COLO668 (cell line): ENCODE data around the gene DMXL2.
A peak's percentile ranks its signal among the peaks of the same experiment; 100 is the strongest.
"Not testable (repeated sequence)": the region's sequence is repeated elsewhere in the genome, so short reads cannot be mapped to it uniquely, and the experiment has no call there.

ENCODE experiments used
- DNase-seq: peaks from one replicate; lab custom pipeline; 2025; ENCODE audit not compliant: unreplicated experiment; lab: John Stamatoyannopoulos, UW

Gene DMXL2, protein sequence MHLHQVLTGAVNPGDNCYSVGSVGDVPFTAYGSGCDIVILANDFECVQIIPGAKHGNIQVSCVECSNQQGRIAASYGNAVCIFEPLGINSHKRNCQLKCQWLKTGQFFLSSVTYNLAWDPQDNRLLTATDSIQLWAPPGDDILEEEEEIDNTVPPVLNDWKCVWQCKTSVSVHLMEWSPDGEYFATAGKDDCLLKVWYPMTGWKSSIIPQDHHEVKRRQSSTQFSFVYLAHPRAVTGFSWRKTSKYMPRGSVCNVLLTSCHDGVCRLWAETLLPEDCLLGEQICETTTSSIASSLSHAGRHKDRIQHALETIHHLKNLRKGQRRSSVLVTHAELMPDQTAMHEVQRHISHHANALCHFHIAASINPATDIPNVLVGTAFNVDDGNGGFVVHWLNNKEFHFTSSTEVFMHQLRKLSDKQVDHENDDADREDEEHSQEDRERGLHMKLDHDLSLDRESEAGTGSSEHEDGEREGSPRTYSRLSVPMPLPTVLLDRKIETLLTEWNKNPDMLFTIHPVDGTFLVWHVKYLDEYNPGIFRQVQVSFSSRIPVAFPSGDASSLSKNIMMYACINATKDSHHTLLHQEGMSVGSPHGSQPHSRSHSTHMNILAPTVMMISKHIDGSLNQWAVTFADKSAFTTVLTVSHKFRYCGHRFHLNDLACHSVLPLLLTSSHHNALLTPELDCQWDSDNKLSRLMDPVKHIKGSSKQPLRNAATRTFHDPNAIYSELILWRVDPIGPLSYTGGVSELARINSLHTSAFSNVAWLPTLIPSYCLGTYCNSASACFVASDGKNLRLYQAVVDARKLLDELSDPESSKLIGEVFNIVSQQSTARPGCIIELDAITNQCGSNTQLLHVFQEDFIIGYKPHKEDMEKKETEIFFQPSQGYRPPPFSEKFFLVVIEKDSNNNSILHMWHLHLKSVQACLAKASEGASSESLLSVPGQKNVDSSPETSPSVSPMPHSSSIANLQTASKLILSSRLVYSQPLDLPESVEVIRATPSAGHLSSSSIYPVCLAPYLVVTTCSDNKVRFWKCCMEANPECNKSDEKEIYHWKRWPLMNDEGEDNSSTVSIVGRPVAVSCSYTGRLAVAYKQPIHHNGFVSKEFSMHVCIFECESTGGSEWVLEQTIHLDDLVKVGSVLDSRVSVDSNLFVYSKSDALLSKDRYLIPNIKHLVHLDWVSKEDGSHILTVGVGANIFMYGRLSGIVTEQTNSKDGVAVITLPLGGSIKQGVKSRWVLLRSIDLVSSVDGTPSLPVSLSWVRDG (N-terminal part only)

GRCh38 chr15:51622604-51623370, at the start of gene DMXL2:
TSS of gene DMXL2 (minus strand) at chr15:51622771. CDS start at chr15:51622545, 226 bp downstream.
- peak; percentile 96 for DNase-seq

DNA sequence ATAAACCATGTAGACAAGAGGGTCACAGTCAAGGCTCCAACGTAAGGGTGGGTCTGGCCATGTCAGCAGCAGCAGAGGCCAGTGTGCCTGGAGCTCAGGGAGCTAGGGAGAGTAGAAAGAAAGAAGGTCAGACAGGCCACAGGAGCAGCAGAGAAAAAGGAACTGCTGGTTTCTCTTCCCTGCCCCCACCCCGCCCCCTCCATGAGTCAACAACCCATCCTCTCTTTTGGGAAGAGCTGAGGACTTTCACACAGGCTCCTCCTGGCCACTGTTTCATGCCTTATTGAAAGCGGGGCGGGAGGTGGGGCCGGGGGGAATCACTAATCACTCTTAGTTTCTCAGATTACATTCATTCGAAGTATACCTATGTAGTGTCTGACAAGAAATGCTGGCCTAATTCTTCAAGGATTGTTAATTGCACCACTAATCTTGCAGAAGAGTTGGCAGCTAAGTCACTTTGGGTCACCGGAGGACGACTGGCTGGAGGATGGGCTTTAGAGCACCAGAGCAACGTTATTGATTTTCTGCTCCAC, 49.6 kb upstream of the DMXL2 start:
- DNase-seq = no peak

DNA sequence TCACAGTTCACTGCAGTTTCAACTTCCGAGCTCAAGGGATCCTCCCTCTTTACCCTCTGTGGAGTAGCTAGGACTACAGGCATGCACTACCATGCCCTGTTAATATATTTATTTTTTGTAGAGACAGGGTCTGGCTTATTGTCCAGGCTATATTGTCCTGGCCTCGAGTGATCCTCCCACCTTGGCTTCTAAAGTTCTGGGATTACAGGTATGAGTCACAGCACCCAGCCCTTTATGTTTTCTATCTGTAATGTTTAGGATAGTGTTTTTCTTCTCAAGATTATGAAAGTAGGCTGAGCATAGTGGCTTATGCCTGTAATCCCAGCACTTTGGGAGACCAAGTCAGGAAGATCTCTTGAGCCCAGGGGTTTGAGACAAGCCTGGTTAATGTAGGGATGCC, 46.8 kb upstream of the DMXL2 start:
- DNase-seq = no peak

- no peak for DNase-seq
Measured at GRCh38 chr15:51668446-51668845, 45.9 kb upstream of the DMXL2 start.

DNA sequence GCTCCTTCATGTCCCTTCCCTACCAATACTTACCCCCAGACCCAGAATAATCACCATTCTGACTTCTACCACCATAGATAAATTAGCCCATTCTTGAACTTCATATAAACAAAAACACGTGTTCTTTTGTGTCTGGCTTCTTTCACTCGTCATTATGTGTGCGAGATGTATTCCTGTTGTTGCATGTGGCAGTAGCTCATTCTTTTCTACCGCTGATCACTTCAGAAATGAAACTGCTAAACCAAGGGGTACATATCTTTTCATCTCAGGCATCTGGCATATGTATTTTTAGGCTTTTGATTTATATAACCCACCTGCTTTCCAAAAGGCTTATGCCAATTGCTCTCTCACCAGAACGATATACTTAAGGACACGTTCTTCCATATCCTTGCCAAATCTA, 44.9 kb upstream of the DMXL2 start:
- DNase-seq = no peak

DNA sequence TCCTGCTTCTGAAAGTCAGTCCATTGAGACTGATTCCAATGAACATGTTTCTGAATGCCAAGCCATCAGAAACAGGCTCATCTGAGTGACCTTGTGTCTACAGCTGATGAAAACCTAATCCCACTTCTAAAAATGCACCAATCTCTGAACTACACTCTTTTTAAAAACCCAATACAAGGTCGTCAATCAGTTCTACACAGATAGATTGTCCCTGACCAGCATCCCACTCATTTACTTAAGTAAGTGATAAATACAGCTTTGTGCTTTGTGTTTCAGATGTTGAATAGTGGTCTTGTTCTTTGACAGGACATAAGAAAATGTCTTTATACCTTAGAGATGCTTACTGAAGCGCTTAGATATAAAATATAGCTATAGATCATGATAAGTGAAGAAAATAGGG, 38.5 kb upstream of the DMXL2 start:
- DNase-seq = no peak

DNA sequence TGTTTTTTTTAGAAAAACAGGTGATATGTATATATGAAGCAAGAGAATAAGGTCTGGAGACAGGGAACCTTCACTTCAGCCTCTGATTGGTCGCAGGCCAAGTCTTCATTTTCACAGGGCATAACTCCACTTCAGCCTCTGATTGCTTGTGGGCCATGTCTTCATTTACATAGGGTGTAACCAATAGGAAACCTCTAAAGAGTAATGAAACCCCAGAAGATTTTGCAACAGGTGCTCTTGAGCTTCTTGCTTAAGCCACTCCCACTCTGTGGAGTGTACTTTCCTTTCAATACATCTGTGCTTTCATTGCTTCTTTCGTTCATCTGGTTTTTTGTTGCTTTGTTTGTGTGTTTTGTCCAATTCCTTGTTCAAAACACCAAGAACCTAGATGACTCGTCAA, 36.1 kb upstream of the DMXL2 start:
- DNase-seq = no peak

GRCh38 chr15:51655401-51656057, 33.0 kb upstream of the DMXL2 start:
- not testable (repeated sequence) for DNase-seq

- no peak for DNase-seq
Measured at GRCh38 chr15:51652084-51652668, 29.6 kb upstream of the DMXL2 start.

- peak; percentile 42 for DNase-seq
Measured at GRCh38 chr15:51649659-51650521, 27.3 kb upstream of the DMXL2 start.

GRCh38 chr15:51648643-51649042, 26.1 kb upstream of the DMXL2 start:
- not testable (repeated sequence) for DNase-seq

GRCh38 chr15:51648101-51648500, 25.5 kb upstream of the DMXL2 start:
- not testable (repeated sequence) for DNase-seq

GRCh38 chr15:51647128-51647562, 24.6 kb upstream of the DMXL2 start:
- no peak for DNase-seq

DNA sequence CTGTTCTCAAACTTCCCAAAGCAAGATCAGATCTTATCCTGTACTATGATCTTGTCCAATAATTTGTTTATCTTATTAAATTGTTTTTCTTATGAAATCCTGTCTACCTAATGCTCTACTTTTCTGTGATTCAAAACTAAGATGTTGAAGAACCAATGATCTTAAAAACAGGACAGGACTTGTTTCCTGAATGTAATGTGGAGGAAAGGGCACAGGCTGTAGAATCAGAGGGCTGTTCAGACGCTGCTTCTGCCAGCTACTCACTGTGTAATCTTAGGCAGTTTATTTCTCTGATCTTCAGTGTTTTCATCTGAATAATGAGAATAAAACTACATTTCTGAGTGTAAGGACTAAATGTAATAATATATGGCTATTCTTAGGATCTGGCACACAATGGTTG, 20.1 kb upstream of the DMXL2 start:
- no peak for DNase-seq

DNA sequence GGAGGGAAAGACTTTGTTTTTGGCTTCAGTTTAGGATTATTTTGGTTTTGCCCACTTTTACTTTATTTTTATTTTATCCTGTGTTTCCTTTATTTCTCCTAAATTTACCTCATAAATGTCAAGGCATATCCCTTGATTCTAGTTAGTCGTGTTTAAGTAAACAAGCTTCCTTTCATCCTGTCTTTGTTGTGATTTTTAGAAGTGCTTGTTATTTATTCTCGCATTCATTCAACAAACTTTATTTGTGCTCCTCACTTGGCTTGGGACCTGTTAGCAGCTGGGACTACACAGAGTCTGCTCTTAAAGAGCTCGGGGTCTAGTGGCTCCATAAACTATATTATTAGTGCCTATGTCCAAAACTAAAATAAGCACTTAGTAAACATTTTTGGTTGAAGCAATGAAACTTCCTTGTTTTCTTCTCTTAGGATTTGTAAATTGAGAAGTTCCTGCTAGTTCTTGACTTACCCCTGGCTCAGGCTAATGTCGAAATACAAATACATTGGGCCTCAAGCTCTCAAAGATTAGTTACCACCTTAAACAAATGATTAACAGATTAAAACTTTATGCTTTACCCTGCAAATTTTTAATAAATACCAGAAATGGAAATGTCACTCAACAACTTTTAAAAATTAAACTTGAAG, 19.0 kb upstream of the DMXL2 start:
- no peak for DNase-seq

GRCh38 chr15:51634591-51635198, 12.1 kb upstream of the DMXL2 start:
- no peak for DNase-seq

- no peak for DNase-seq
Measured at GRCh38 chr15:51629612-51630011, 7.0 kb upstream of the DMXL2 start.
